HEK293T (cell line): ENCODE measurements around the gene ABO.
"Not testable (repeated sequence)": the region's sequence is repeated elsewhere in the genome, so short reads cannot be mapped to it uniquely, and the experiment has no call there.

Experiments
- CTCF ChIA-PET: fragments of 350-600 bp; formaldehyde crosslinking; extraction: SDS; loops from one replicate; lab custom pipeline; 2021; ENCODE audit warnings: antibody characterized with exemption, inconsistent platforms; lab: Yijun Ruan, JAX
- POLR2A ChIA-PET: fragments of 350-600 bp; formaldehyde crosslinking; extraction: SDS; loops from one replicate; lab custom pipeline; 2020; ENCODE audit warnings: antibody characterized with exemption, inconsistent platforms; lab: Yijun Ruan, JAX
- DNase-seq: peaks from one replicate; pipeline ENCODE4 v3.0.0; 2012; ENCODE audit warnings: mixed read lengths; ENCODE audit errors: extremely low spot score
- ARNT ChIP-seq: fragments of 450-650 bp; IDR thresholded peaks from 2 replicates; pipeline ENCODE4 v1.6.1; 2017; ENCODE audit warnings: mild to moderate bottlenecking
- BHLHE40 ChIP-seq: fragments of 450-650 bp; IDR thresholded peaks from 2 replicates; pipeline ENCODE4 v1.6.1; 2016; ENCODE audit warnings: mild to moderate bottlenecking, moderate library complexity, borderline replicate concordance
- CTBP1 ChIP-seq: fragments of 450-650 bp; IDR thresholded peaks from 2 replicates; pipeline ENCODE4 v1.6.1; 2016; ENCODE audit warnings: borderline replicate concordance
- ELF4 ChIP-seq: fragments of 450-650 bp; IDR thresholded peaks from 2 replicates; pipeline ENCODE4 v1.6.1; 2017; ENCODE audit warnings: antibody characterized with exemption
- FOXA1 ChIP-seq: fragments of 450-650 bp; IDR thresholded peaks from 2 replicates; pipeline ENCODE4 v1.6.1; 2016; ENCODE audit warnings: mild to moderate bottlenecking
- FOXK2 ChIP-seq: fragments of 450-650 bp; IDR thresholded peaks from 2 replicates; pipeline ENCODE4 v1.6.1; 2016; ENCODE audit warnings: mild to moderate bottlenecking
- FOXM1 ChIP-seq: fragments of 450-650 bp; IDR thresholded peaks from 2 replicates; pipeline ENCODE4 v1.6.1; 2017; ENCODE audit warnings: mild to moderate bottlenecking, borderline replicate concordance
- HDGF ChIP-seq: fragments of 450-650 bp; IDR thresholded peaks from 2 replicates; pipeline ENCODE4 v1.6.1; 2017; ENCODE audit warnings: antibody characterized with exemption, borderline replicate concordance
- L3MBTL2 ChIP-seq: fragments of 450-650 bp; conservative IDR thresholded peaks from 2 replicates; pipeline ENCODE4 v1.6.1; 2016; ENCODE audit warnings: mild to moderate bottlenecking
- LEF1 ChIP-seq: fragments of 450-650 bp; IDR thresholded peaks from 2 replicates; pipeline ENCODE4 v1.6.1; 2017; ENCODE audit warnings: mild to moderate bottlenecking, borderline replicate concordance
- NFRKB ChIP-seq: fragments of 450-650 bp; IDR thresholded peaks from 2 replicates; pipeline ENCODE4 v1.6.1; 2016; ENCODE audit warnings: mild to moderate bottlenecking, moderate library complexity
- SP1 ChIP-seq: fragments of 450-650 bp; IDR thresholded peaks from 2 replicates; pipeline ENCODE4 v1.6.1; 2017
- SUZ12 ChIP-seq: fragments of 450-650 bp; IDR thresholded peaks from 2 replicates; pipeline ENCODE4 v1.6.1; 2016; ENCODE audit warnings: mild to moderate bottlenecking
- TARDBP ChIP-seq: fragments of 450-650 bp; IDR thresholded peaks from 2 replicates; pipeline ENCODE4 v1.6.1; 2016
- ZNF384 ChIP-seq: fragments of 450-650 bp; IDR thresholded peaks from 2 replicates; pipeline ENCODE4 v1.6.1; 2016
- TF ChIP-seq, protein P1 (sequence below): fragments of 450-650 bp; IDR thresholded peaks from 2 replicates; pipeline ENCODE4 v1.6.1; 2016

ABO gene

DNA sequence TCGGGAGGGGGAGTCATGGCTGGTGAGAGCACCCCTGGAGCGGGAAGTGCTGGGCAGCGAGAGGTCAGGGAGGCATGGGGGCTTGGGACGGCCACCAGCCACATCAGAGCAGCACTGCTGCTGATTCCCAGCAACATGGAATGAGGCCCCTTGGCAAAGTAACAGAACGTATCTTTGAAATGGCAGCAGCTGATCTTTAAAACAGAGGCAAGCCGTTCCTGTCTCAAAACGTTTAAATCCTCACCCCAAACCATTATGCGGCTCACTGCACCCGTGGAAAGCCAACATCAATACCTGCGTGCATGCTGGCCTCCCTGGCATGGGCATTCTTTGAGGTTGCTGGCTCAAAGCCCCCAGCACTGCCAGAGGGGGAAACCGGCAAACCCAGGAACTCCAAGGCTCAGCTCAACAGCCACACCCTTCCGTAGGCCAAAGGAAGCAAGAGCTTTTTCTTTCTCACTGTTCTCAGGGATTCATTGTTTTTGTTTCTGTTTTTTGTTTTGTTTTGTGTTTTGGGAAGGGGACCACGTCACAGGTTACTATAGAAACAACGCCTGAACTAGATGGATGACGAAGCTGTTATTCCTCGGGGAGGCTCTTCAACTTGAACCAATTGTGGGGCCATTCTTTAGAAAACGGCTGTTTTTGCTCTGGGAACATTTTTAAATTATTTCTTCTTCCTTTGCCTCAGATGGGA, 37.8 kb downstream of the ABO start:
- ChIA-PET POLR2A (no interaction called here), CTCF (no interaction called here)
- TF ChIP-seq CTBP1 (no peak), HDGF (no peak), FOXA1 (no peak)
- TF ChIP-seq, protein P1, sequence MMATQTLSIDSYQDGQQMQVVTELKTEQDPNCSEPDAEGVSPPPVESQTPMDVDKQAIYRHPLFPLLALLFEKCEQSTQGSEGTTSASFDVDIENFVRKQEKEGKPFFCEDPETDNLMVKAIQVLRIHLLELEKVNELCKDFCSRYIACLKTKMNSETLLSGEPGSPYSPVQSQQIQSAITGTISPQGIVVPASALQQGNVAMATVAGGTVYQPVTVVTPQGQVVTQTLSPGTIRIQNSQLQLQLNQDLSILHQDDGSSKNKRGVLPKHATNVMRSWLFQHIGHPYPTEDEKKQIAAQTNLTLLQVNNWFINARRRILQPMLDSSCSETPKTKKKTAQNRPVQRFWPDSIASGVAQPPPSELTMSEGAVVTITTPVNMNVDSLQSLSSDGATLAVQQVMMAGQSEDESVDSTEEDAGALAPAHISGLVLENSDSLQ: no peak
- no peak for DNase-seq

DNA sequence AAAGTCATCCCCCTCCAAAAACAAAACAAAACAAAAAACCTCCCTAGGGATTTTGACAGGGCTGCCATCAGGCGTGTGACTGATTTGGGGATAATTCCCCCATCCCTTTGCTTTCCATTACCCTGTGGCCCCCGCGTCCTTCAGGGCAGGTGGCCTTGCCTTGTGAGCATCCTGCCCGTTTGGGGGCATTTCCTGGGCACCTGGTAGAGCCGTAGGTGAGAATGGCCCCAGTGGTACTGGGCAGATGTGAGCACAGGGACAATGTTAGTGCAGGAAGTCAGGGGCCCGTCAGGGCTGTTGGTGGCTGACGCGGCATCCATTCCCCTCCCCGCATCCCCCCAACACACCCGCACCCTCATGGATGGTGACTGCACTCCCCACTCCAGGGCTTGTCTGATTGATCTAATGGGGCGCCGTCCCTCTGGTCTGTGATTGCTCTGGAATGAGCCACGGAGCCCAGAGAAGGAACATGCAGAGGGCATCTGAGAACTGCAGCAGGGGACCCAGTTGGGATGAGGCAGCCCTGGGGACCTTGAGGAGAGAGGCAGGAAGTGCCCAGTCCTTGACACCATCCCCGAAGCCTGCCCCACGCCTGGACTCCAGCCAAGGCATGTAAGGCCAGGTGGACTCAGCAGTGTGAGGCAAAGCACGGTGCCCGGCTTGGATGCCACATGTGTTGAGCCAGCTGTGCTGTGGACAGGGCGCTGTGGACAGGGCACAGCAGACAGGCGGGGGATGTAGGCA, 38.5 kb downstream of the ABO start:
- DNase-seq, POLR2A ChIA-PET, CTCF ChIA-PET: not testable (repeated sequence)

DNA sequence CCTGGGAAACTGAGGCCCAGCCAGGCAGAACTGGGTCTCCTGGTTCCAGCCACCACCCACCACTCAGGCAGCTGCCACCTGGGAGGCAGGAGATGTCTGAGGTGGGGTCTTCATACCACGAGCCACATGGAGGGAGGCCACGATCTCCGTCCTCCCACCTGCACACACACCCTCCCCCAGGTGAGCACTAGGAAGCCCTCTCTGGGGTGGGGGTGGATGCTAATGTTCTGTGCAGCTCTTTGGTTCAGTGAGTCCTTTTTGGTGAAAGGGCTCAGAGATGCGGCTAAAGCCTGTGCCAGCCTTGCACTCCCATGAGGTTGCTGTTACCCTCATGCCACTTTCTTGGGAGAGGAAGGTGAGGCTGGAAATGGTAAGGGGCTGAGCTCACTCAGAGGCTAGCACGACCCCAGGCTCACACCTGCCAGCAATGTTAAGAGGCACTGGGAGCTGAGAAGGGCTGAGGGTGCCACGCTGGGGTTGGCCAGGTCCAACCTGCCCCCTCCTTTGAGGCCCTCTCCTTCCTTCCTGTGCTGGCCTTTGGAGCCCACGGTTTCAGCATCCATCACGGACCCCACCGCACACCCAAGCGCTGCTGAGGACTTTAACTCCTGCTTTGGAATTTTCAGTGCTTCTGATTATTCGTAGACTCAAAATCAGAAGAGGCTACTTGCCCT, 39.3 kb downstream of the ABO start:
- POLR2A ChIA-PET: no interaction called here
- TF ChIP-seq HDGF (no peak), NFRKB (no peak), BHLHE40 (no peak)
- CTCF ChIA-PET: no interaction called here
- no peak for DNase-seq

DNA sequence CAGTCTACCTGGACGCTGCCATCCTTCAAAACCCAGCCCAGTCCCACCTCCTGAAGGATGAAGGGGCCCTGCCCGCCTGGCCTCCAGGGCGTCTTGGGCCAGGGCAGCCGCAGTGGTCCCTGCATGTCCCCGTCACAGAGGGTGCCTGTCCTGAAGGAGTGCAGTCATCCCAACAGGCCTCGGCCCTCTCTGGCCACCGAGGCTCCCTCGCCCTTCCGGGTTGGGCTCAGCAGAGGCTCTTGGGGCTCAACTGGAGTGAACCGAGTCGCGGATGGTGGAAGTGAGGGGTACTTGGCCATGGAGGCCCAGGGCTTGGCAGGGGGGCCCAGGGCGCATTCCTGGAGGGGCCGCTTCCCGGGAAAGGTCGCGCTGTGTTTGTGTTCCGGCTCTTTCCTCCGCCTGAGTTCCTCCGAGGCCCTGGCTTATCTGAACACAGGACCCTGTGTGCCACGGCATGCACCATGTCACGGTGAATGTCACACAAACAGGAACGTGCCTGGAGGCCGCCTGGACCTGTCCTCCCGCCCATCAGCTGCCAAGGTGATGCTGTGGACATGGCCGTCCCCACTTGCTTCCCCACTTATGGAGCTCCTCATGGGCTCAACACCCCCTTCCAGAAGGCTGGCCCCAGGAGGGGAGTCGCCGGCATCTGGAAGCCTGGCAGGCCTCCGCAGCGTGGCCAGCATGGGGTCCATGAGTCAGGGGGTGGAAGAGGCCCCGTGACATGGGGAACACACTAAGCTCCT, 40.3 kb downstream of the ABO start:
- DNase-seq: no peak
- ChIA-PET POLR2A (no interaction called here), CTCF (no interaction called here)
- TF ChIP-seq ELF4 (no peak), SUZ12 (no peak), FOXM1 (no peak), TARDBP (no peak)

DNA sequence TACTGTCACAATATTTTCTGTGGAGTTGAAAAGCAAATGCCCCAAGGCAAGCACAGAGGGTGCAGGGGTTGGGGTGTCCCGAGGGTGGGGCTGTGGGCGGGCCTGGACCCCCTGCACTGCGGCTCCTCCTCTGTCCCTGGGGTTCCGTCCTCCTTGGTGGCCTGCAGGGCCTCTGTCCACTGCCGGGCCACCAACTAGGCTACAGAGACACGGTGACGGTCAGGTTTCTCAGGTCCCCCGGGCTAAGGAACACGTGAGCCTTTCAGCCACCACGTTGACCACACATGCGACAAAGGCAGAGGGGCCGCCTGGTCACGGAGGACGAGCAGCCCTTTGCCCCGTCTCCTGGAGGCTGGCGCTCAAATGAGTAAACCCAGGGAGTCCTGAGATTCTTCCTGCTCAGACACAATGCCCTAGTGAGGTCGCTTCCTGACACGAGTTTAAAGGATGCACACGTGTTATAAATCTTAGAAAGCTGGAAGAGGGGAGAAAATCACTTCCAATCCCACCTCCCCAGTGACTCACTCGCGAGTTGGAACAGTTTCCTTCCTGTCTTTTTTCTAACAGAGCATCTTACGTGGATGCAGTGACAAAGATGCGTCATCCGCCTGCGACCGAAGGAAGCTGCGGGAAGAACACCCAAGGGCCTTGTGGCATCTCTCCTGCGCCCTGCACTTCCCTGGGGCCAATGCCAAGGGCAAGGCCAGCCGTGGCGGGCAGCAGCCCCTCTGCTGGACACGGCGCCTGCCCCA, 41.1 kb downstream of the ABO start:
- ChIA-PET CTCF (no interaction called here), POLR2A (no interaction called here)
- TF ChIP-seq ELF4 (no peak), FOXM1 (no peak), CTBP1 (no peak), NFRKB (no peak), SUZ12 (no peak), FOXK2 (no peak), HDGF (no peak), ARNT (no peak), L3MBTL2 (no peak), SP1 (no peak), LEF1 (no peak), FOXA1 (no peak), BHLHE40 (no peak), TARDBP (no peak), ZNF384 (no peak)
- TF ChIP-seq, protein P1: no peak
- DNase-seq: no peak

DNA sequence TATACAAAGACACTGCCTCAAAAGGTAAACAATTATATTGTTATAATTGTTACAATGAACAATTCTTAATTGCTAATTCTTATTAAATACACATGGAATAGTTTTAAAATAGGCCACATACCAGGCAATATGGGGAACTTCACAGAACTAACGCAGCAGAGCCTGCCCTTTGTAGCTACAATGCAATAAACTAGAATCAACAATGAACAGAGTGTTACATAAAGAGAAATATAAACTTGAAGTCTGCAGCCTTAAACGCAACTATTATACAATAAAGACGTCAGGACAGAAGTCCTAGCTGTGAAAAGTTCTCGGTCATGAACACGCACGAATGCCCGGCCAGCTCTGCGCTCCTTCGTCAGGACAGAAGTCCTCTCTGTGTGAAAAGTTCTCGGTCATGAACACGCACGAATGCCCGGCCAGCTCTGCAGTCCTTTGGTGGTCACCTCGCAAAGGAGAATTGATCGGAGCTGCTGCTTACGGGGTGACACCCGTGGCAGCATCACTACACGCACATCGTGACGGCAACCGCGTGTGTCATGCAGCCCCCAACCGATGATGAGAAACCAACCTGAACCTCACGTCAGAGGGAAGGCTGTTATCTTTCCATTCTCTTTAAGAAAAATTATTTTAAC, 43.0 kb downstream of the ABO start:
- POLR2A ChIA-PET, CTCF ChIA-PET, DNase-seq: not testable (repeated sequence)

DNA sequence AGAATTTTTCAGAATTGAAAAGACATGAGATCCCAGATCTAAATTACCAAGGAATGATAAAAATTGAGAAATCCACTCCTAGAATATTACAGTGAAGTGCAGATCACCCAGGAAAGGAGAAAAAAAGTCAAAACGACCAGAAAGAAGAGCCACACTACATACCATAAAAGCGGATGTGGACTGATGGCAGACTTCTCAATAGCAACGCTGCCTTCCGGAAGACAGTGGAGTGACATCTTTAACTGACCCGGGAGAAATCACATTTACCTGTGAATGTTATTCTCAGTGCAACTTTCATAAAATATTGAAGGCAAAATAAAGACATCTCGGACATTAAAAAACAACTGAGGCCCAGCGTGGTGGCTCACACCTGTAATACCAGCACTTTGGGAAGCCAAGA, 44.5 kb downstream of the ABO start:
- DNase-seq, POLR2A ChIA-PET, CTCF ChIA-PET: not testable (repeated sequence)
